ENCODE data around the gene MRC1.
"Not testable (repeated sequence)": the region's sequence is repeated elsewhere in the genome, so short reads cannot be mapped to it uniquely, and the experiment has no call there.

The MRC1 gene

DNA sequence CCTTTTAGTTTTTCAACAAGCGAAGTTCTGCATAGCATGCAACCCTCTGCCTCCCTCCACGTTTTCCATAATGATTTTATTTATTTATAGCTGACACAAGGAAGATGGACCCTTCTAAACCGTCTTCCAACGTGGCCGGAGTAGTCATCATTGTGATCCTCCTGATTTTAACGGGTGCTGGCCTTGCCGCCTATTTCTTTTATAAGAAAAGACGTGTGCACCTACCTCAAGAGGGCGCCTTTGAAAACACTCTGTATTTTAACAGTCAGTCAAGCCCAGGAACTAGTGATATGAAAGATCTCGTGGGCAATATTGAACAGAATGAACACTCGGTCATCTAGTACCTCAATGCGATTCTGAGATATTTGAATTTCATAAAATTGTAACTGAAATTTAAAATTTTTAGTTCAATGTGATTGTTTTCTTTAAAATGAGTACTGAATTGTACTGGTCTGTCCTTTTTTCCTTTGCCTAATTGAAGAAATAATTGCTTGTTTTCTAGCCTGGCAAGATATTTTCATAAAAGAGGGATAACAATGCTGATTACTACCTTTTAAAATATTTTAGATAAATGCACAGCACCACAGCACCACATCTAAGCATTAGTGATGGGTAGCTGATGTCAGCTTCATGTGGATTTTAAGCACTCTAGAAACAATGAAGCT, 101.1 kb downstream of the MRC1 start:
- DNase-seq = peak; percentile 62

GRCh38 chr10:17912754-17913153, 103.6 kb downstream of the MRC1 start:
- DNase-seq = no peak

- DNase-seq = no peak
These were observed 104.5 kb downstream of the MRC1 start for GRCh38 chr10:17913604-17914003.

DNA sequence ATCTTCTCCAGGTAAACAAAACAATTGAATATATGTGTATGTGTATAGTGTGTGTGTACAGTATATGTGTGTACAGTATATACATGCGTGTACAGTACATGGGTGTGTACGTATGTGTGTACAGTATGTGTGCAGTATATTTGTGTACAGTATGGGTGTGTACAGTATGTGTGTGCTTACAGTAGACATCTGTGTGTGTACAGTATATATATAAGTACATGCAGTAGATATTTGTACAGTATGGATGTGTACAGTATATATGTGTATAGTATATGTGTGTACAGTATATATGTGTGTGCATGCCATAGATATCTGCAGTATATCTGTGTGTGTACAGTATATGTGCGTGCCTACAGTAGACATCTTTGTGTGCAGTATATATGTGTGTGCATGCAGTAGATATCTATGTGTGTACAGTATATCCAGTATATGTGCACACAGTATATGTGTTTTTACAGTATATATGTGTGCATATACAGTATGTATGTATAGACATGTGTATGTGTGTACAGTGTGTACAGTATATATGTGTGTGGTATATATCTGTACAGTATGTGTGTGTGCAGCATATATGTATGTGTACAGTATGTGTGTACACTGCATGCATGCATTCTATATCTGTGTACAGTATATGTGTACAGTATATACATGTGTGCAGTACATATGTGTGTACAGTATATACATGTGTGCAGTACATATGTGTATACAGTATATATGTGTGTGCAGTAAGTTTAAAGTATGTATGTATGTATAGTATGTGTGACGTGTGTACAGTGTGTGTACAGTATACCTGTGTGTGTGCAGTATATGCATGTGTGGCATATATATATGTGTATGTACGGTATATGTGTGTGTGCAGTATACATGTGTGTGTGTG, 105.3 kb downstream of the MRC1 start:
- no peak for DNase-seq

DNA sequence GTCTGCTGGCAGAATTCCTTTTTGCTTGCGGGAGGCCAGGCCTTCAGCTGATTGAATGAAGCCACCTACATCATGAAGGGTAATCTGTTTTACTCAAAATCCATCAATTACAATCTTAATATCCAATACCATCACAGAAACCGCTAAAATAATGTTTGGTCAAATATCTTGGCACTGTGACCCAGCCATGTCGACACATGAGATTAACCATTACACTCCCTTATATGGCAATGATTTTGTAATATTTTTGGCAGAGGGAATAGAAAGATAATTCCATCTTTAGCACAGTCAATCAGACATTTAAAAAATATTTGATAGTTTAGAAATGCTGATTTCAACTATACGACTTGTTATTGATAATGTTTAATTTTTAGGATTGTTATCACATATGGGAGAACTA, 106.0 kb downstream of the MRC1 start:
- no peak for DNase-seq

DNA sequence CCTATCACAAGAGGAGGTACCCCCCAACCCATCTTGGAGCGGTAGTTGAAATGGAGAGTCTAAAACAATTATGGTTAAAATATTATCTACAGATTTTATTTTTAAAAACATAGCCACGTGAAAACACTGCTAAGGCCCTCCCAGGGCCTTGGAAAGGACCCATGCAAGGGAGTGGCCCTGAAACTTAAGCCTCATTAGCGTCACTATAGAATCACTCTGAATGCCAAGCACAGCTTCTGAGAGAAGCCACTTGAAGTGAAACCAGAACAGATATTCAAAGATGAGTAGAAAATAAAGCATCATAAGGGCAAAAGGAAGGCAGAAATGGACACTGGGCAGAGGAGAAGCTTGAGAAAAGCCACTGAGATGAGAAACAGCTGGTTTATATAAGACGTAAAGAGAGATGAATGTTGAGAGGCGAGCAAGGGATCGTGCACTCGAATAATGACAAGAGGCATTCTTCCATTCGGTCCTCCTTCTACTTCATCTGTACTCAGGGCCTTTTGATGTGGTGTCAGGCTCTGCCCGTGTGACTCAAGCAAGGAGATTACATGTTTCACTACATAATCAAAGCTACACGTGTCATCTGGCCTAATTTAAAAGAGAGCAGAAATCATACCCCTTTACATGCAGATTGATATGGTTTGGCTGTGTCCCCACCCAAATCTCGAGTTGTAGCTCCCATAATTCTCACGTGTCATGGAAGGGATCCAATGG, 109.2 kb downstream of the MRC1 start:
- no peak for DNase-seq

DNA sequence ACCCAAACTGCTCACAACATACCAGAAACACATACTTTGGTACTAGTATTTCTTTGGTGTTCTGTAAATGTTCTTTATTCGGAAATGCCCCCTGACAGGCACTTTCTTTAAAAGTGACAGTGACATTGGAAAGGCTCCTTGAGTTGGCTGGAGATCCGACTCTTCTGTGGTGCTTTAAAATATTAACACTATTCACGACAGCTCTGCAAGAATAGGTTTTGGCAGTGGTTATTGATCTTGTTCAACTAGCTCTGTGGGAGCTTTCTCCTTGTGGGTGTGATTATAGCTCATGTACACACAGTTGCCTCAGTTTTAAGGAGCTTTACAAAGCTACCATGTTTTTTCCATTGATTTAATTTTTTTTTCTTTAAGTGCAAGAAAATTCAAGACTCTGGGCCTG, 112.2 kb downstream of the MRC1 start:
- DNase-seq = no peak

DNA sequence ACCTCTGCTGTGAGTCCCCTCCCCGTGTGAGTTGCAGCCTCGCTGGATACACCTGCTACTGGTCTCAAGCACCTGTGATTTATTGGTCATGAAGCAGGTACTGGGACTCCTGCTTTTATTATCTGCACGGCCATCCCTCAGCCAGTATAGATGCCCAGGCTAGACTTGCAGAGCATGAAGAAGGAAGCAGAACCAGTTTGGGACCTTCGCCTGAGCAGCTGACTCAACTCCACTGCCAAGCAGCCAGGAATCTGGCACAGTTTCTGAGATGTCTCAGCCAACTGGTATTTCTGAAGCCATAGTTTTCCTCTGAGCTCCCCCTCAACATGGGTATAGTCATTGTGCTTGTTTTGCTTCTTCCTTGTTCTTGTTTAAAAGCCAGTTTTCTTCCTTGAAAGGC, 114.6 kb downstream of the MRC1 start:
- DNase-seq = no peak

- no peak for DNase-seq
These were observed 134.0 kb downstream of the MRC1 start for GRCh38 chr10:17943033-17943745.

DNA sequence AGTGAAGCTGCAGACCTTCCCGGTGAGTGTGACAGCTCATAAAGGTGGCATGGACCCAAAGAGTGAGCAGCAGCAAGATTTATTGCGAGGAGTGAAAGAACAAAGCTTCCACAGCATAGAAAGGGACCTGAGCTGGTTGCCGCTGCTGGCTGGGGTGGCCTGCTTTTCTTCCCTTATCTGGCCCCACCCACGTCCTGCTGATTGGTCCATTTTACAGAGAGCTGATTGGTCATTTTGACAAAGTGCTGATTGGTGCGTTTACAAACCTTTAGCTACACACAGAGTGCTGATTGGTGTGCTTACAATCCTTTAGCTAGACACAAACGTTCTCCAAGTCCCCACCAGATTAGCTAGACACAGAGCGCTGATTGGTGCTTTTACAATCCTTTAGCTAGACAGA, 141.1 kb downstream of the MRC1 start:
- not testable (repeated sequence) for DNase-seq

DNA sequence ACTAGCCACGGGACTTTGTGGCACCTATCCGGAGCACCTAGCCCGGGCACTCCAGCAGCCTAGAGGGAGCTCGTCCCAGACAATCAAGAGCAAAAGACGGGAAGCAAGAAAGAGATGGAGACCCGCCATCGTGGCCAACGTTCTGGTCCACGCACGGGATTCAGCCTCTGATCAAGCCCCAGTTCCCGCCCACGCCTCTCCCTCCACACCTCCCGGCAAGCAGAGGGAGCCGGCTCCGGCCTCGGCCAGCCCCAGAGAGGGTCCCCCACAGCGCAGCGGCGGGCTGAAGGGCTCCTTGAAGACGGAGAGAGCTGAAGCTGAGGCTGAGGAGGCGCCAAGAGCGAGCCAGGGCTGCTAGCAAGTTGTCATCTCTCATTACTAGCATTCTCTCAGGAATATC, 141.6 kb downstream of the MRC1 start:
- DNase-seq = no peak

DNA sequence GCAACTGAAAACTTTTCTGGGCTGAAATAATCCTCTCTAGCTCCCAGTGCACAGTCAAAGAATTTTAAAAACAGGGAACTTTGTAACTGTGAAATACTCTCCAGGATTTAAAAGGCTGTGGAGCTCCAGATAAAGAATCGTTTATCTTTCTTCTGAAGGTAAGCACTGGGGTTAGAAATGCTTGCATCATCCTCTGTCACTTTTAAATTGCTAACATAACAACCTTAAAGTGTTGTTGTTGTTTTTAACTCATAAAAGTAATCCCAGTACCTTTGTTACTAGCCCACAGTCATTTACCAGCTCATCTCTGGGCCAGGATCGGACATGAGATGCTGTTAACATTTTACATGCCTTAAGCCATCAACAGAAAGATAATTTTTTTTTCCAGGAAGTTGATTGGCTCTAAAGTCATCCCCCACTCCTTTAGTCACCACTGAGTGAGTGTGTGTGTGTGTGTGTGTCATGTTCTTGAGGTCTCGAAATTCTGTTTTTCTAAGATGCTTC, 142.8 kb downstream of the MRC1 start, which contains the start of gene SLC39A12:
Gene SLC39A12 (plus strand): TSS at position 51 of the 504 bp plus-strand sequence. CDS start 1,359 bp downstream, outside the sequence.
- DNase-seq = no peak

DNA sequence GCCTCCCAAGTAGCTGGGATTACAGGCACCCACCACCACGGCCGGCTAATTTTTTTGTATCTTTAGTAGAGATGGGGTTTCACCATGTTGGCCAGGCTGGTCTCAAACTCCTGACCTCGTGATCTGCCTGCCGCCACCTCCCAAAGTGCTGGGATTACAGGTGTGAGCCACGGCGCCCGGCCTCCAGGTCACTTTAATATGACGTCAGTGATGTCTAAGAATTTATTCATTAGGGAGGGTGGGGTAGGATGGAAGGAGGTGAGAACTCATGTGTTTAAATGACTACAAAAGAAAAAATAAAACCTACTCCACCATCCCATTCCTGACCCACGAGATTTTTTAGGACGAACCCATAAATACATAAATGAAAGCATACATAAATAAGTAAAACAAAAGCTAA, 145.2 kb downstream of the MRC1 start:
- DNase-seq = not testable (repeated sequence)

DNA sequence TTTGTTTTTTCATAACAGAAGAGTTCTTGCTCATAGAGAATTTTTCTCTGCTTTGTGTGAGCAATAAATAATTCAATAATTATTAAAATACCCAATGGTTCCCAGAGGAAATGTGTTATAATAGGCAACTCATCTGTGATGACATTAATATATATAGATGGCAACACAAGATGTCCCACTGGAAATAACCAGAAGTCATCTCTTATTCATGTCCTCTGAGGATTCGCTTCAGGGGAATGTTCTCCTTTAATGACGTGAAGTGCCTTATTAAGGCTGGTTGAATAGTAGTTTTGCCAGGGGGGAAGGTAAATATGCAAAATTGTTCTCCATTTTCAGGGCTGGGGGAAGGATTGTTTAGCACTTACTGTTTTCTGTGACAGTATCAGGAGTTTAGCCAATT, 145.7 kb downstream of the MRC1 start:
- DNase-seq = no peak

GRCh38 chr10:17958049-17958448, 148.9 kb downstream of the MRC1 start:
- no peak for DNase-seq

GRCh38 chr10:17959870-17960269, 150.7 kb downstream of the MRC1 start:
- no peak for DNase-seq
